H1 (cell line): ENCODE measurements around the gene PCCA. TPM values are rescaled to one million over a fixed set of nuclear protein-coding genes. Genes with fewer than 3 reads are reported as not detected.

Experiments used
- CTCF ChIA-PET: fragments of 300-600 bp; sonication (Branson Sonifier 250); formaldehyde crosslinking; loops from one replicate; lab custom pipeline; 2021; ENCODE audit not compliant: partially characterized antibody; lab: Charles Lee
- POLR2A ChIA-PET: fragments of 300-600 bp; sonication (Branson Sonifier 250); formaldehyde crosslinking; loops from one replicate; lab custom pipeline; 2021; ENCODE audit warnings: inconsistent platforms; ENCODE audit not compliant: partially characterized antibody; lab: Charles Lee
- DNase-seq, 2 experiments: peaks; one replicate each; pipeline versions ENCODE4 v3.0.0 to v3.0.0-alpha.2; 2010 to 2022; ENCODE audit warnings: low spot score in 2 of 2, low read depth in 1 of 2, mixed read lengths in 1 of 2
- FAIRE-seq: peaks from 2 replicates; lab custom pipeline; 2011; peaks lifted over from hg19 to GRCh38; lab: Jason Lieb, UNC
- H2AFZ ChIP-seq: 2 replicates; pipeline ENCODE4 v1.8.1; 2012; ENCODE audit warnings: low read length, inconsistent platforms
- H2AK5ac ChIP-seq: 2 replicates; pipeline ENCODE4 v1.6.1; 2013; ENCODE audit warnings: low read depth, low read length
- H2BK120ac ChIP-seq: replicated peaks from 2 replicates; pipeline ENCODE3; 2013; ENCODE audit warnings: low read depth, low read length, inconsistent platforms
- H2BK12ac ChIP-seq: 2 replicates; pipeline ENCODE4 v1.6.1; 2013; ENCODE audit warnings: low read depth, low read length
- H2BK15ac ChIP-seq: 2 replicates; pipeline ENCODE4 v1.6.1; 2013; ENCODE audit warnings: low read length
- H2BK20ac ChIP-seq: 2 replicates; pipeline ENCODE4 v1.6.1; 2013; ENCODE audit warnings: low read length
- H2BK5ac ChIP-seq: 2 replicates; pipeline ENCODE4 v1.6.1; 2013; ENCODE audit warnings: low read depth, low read length
- H3K14ac ChIP-seq: 2 replicates; pipeline ENCODE4 v1.6.1; 2013; ENCODE audit warnings: inconsistent platforms; ENCODE audit not compliant: insufficient read length
- H3K18ac ChIP-seq: 2 replicates; pipeline ENCODE4 v1.6.1; 2013; ENCODE audit warnings: low read length; ENCODE audit errors: extremely low read depth
- H3K23ac ChIP-seq: 2 replicates; pipeline ENCODE4 v1.6.1; 2013; ENCODE audit warnings: inconsistent platforms; ENCODE audit not compliant: insufficient read length
- H3K23me2 ChIP-seq: 2 replicates; pipeline ENCODE4 v1.6.1; 2013; ENCODE audit warnings: low read depth, low read length
- H3K27ac ChIP-seq: 2 replicates; pipeline ENCODE4 v1.6.1; 2011; ENCODE audit warnings: low read depth, low read length, inconsistent platforms
- H3K27me3 ChIP-seq, 4 experiments: replicated peaks in 1 of 4; 1 replicate in 1 of 4; 2 replicates in 3 of 4; pipeline versions ENCODE4 v1.6.1 to v1.8.1; 2011 to 2013; ENCODE audit warnings: low read length in 3 of 4, mild to moderate bottlenecking in 3 of 4, inconsistent platforms in 2 of 4, mixed read lengths in 2 of 4, moderate library complexity in 1 of 4; ENCODE audit not compliant: control insufficient read depth in 3 of 4, insufficient read depth in 3 of 4; ENCODE audit errors: extremely low read depth in 1 of 4
- H3K36me3 ChIP-seq, 4 experiments: 2 replicates each; pipeline versions ENCODE4 v1.6.1 to v1.8.1; 2011 to 2013; ENCODE audit warnings: mild to moderate bottlenecking in 4 of 4, low read length in 3 of 4, moderate library complexity in 2 of 4, control low read depth in 1 of 4, inconsistent platforms in 1 of 4; ENCODE audit not compliant: insufficient read depth in 4 of 4, control insufficient read depth in 2 of 4
- H3K4ac ChIP-seq: replicated peaks from 2 replicates; pipeline ENCODE3; 2013; ENCODE audit warnings: low read length, low read depth, mixed read lengths, inconsistent platforms; ENCODE audit not compliant: insufficient read length
- H3K4me1 ChIP-seq, 4 experiments: replicated peaks in 1 of 4; 1 replicate in 1 of 4; 2 replicates in 3 of 4; pipeline versions ENCODE4 v1.6.1 to v1.8.1; 2011 to 2013; ENCODE audit warnings: low read length in 3 of 4, inconsistent platforms in 2 of 4, mixed read lengths in 1 of 4; ENCODE audit not compliant: insufficient read depth in 4 of 4, control insufficient read depth in 3 of 4
- H3K4me2 ChIP-seq, 2 experiments: 2 replicates each; pipeline versions ENCODE4 v1.6.1 to v1.8.1; 2011 to 2013; ENCODE audit warnings: low read depth in 2 of 2, low read length in 2 of 2, control low read depth in 1 of 2, inconsistent platforms in 1 of 2, mild to moderate bottlenecking in 1 of 2; ENCODE audit not compliant: insufficient read depth in 1 of 2
- H3K4me3 ChIP-seq, 4 experiments: fragments of 200-600, 300-600 bp in 1 of 4; sonication (generic), shearing (Covaris generic), sonication (Bioruptor Twin) in 1 of 4; 2 replicates each; pipeline versions ENCODE4 v1.5.1 to v1.8.1; 2011 to 2016; ENCODE audit warnings: low read length in 4 of 4, low read depth in 3 of 4, control low read depth in 2 of 4, inconsistent platforms in 2 of 4, mild to moderate bottlenecking in 2 of 4, mixed read lengths in 1 of 4, moderate library complexity in 1 of 4; ENCODE audit not compliant: insufficient read depth in 2 of 4; ENCODE audit errors: extremely low read depth in 1 of 4
- H3K56ac ChIP-seq: replicated peaks from 2 replicates; pipeline ENCODE3; 2013; ENCODE audit warnings: low read depth, mild to moderate bottlenecking, mixed read lengths, low read length, inconsistent platforms; ENCODE audit not compliant: insufficient read length
- H3K79me1 ChIP-seq: 2 replicates; pipeline ENCODE4 v1.6.1; 2013; ENCODE audit warnings: low read depth, low read length, control low read depth
- H3K79me2 ChIP-seq, 2 experiments: 2 replicates each; pipeline versions ENCODE4 v1.6.1 to v1.8.1; 2012 to 2013; ENCODE audit warnings: low read length in 2 of 2, mild to moderate bottlenecking in 2 of 2, inconsistent platforms in 1 of 2; ENCODE audit not compliant: insufficient read depth in 2 of 2, control insufficient read depth in 1 of 2
- H3K9ac ChIP-seq, 4 experiments: replicated peaks in 1 of 4; 1 replicate in 1 of 4; 2 replicates in 3 of 4; pipeline versions ENCODE4 v1.6.1 to v1.8.1; 2011 to 2013; ENCODE audit warnings: low read depth in 3 of 4, low read length in 3 of 4, control low read depth in 2 of 4, mild to moderate bottlenecking in 2 of 4, moderate library complexity in 2 of 4, inconsistent platforms in 1 of 4; ENCODE audit errors: extremely low read depth in 1 of 4
- H3K9me3 ChIP-seq, 2 experiments: 2 replicates each; pipeline versions ENCODE4 v1.6.1 to v1.8.1; 2012 to 2013; ENCODE audit warnings: mild to moderate bottlenecking in 2 of 2, moderate library complexity in 2 of 2, control low read depth in 1 of 2, inconsistent platforms in 1 of 2, low read depth in 1 of 2, low read length in 1 of 2, mixed read lengths in 1 of 2; ENCODE audit not compliant: insufficient read depth in 2 of 2
- H4K20me1 ChIP-seq, 2 experiments: replicated peaks in 1 of 2; 2 replicates each; pipeline versions ENCODE3 to v1.8.1; 2011 to 2013; ENCODE audit warnings: inconsistent platforms in 2 of 2, low read length in 2 of 2, mild to moderate bottlenecking in 1 of 2; ENCODE audit not compliant: insufficient read depth in 2 of 2, control insufficient read depth in 1 of 2
- H4K5ac ChIP-seq: 2 replicates; pipeline ENCODE4 v1.6.1; 2013; ENCODE audit warnings: low read length, low read depth, mixed read lengths, inconsistent platforms; ENCODE audit not compliant: insufficient read length
- H4K8ac ChIP-seq: 2 replicates; pipeline ENCODE4 v1.8.0; 2013; ENCODE audit warnings: mild to moderate bottlenecking, moderate library complexity, low read length, inconsistent platforms; ENCODE audit not compliant: insufficient read depth; ENCODE audit errors: extremely low read depth
- H4K91ac ChIP-seq: replicated peaks from 2 replicates; pipeline ENCODE3; 2013; ENCODE audit warnings: low read length, mixed read lengths, inconsistent platforms; ENCODE audit not compliant: insufficient read length
- WGBS, 2 experiments: shearing (Covaris generic) in 1 of 2; methylation state at CpG; one replicate each; pipeline versions ENCODE4 v1.1.6 to v1.1.7; 2013 to 2015; ENCODE audit warnings: low lambda C conversion rate in 2 of 2, mixed read lengths in 2 of 2, inconsistent platforms in 1 of 2, low coverage in 1 of 2, missing lambda C conversion rate in 1 of 2; ENCODE audit not compliant: insufficient replicate concordance in 2 of 2, insufficient coverage in 1 of 2, insufficient read length in 1 of 2; ENCODE audit errors: extremely low coverage in 1 of 2, missing lambda C conversion rate in 1 of 2; 5-methylcytosine and 5-hydroxymethylcytosine counted together
- polyA plus RNA-seq, 7 experiments: library from polyadenylated mRNA; depleted of rRNA in 3 of 7; stranded (reverse) in 5 of 7; unstranded in 2 of 7; fragments of >200 nt in 5 of 7; fragments of 200-250 nt in 2 of 7; gene quantifications; 1 replicate in 5 of 7; 2 replicates in 1 of 7; 4 replicates in 1 of 7; pipeline versions ENCODE4 v1.2.1 to v1.2.3, GENCODE V29; 2011 to 2013; ENCODE audit warnings: missing spikeins in 2 of 7, mixed read lengths in 2 of 7
- total RNA-seq: library from RNA; stranded (reverse); fragmentation: NEBNext Ultra II Directional; extraction: Animal tissue kit (Norgen Biotek cat#: 25700); gene quantifications from 2 replicates; pipeline ENCODE4 v1.2.1, GENCODE V29; 2021

PCCA gene
- total and polyA plus RNA-seq, 2 of the 8 experiments (the other 6 are each of a cell fraction or from before 2014, with no cell fraction given): 18.4 to 49.8 TPM

DNA sequence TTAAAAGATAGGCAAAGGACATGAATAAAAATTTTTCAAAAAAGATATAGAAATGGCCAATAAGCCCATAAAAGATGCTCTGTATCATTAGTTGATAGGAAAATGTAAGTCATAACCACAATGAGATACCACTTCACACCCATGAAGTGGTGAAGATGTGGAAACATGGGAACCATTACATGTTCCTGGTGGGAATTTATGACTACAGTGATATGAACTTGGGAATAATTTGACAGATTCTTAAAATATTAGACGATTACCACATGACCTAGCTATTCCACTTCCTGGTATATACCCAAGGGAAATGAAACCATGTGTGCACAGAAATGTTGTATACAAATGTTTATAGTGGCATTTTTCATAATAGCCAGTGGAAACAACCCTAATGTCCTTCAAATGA is 267.5 kb downstream of the PCCA start:
- 81% methylated on average over 1 of the region's 1 CpG; no CpG with 5 or more reads in 1 of the 2 experiments for WGBS, 2 experiments
- H3K18ac ChIP-seq: no peak overlapping the region

More for the DNA sequence above, 267.5 kb downstream of the PCCA start:
- no peaks in the 10 kb centered on the region for H3K36me3 ChIP-seq
- H3K23ac ChIP-seq: no peak overlapping the region
- no peak overlapping the region for H2BK12ac ChIP-seq
- H2BK5ac ChIP-seq: no peak overlapping the region
- H2AFZ ChIP-seq: no peak overlapping the region
- H3K79me1 ChIP-seq: no peaks in the 10 kb centered on the region
- H4K91ac ChIP-seq: no peak overlapping the region
- no peak overlapping the region for H3K4ac ChIP-seq
- no peaks in the 10 kb centered on the region for H3K9me3 ChIP-seq
- H2AK5ac ChIP-seq: no peak overlapping the region
- H3K9ac ChIP-seq: no peak overlapping the region
- no peak overlapping the region for H2BK20ac ChIP-seq
- H3K27ac ChIP-seq: no peak overlapping the region
- peaks cover 0 to 8% (median 4%) of the 10 kb centered on the region in 4 experiments; a peak in 4 of 7 replicates for H3K4me1 ChIP-seq
- H3K79me2 ChIP-seq: no peaks in the 10 kb centered on the region
- ChIA-PET POLR2A (no interaction called here), CTCF (no interaction called here)
- no peak overlapping the region for H2BK120ac ChIP-seq
- DNase-seq (no peak), FAIRE-seq (no peak)
- no peak overlapping the region for H3K56ac ChIP-seq
- no peaks in the 10 kb centered on the region for H4K20me1 ChIP-seq
- H3K27me3 ChIP-seq: no peaks in the 10 kb centered on the region
- no peak overlapping the region for H4K5ac ChIP-seq
- H3K4me2 ChIP-seq: no peak overlapping the region
- H2BK15ac ChIP-seq: no peak overlapping the region
- no peak overlapping the region for H4K8ac ChIP-seq
- H3K14ac ChIP-seq: no peak overlapping the region
- no peaks in the 10 kb centered on the region for H3K23me2 ChIP-seq
- no peak overlapping the region for H3K4me3 ChIP-seq
